Activated naive CD4-positive, alpha-beta T cell treated with Interleukin-2 at 50 U/mL for 16 hours (primary cell): ENCODE measurements around the gene S100A5.

Experiments used
- DNase-seq: peaks from one replicate; pipeline ENCODE4 v3.0.0-alpha.2; 2020

The S100A5 gene

GRCh38 chr1:153503766-153504165, 37.0 kb downstream of the S100A5 start:
- no peak for DNase-seq

- DNase-seq: no peak
These were observed 42.0 kb downstream of the S100A5 start for GRCh38 chr1:153498746-153499145.

- no peak for DNase-seq
These were observed 45.2 kb downstream of the S100A5 start for GRCh38 chr1:153495536-153495935.

- DNase-seq: peak; percentile 76
These were observed 45.7 kb downstream of the S100A5 start for GRCh38 chr1:153494976-153495535.

GRCh38 chr1:153493343-153493960, 47.3 kb downstream of the S100A5 start:
- no peak for DNase-seq

GRCh38 chr1:153490272-153491051, 50.3 kb downstream of the S100A5 start:
- DNase-seq: no peak

- DNase-seq: no peak
These were observed 52.0 kb downstream of the S100A5 start for GRCh38 chr1:153488731-153489130.

- no peak for DNase-seq
These were observed 53.0 kb downstream of the S100A5 start for GRCh38 chr1:153487707-153488106.
